NOMO-1 (cell line): ENCODE results near the gene PRDM5.
"Not testable (repeated sequence)": the region's sequence is repeated elsewhere in the genome, so short reads cannot be mapped to it uniquely, and the experiment has no call there.

Source experiments
- DNase-seq, 2 experiments: peaks; one replicate each; lab custom pipeline; 2025; ENCODE audit not compliant: unreplicated experiment in 2 of 2; lab: John Stamatoyannopoulos, UW

PRDM5 gene

GRCh38 chr4:120671538-120671937 is 251.0 kb downstream of the PRDM5 start:
- no peak for DNase-seq

- DNase-seq: peak in 1 of 2 experiments; percentile 11
These were observed 255.4 kb downstream of the PRDM5 start for GRCh38 chr4:120667102-120667501.

- no peak for DNase-seq
These were observed 257.7 kb downstream of the PRDM5 start for GRCh38 chr4:120664851-120665250.

GRCh38 chr4:120659616-120660170 is 262.8 kb downstream of the PRDM5 start:
- DNase-seq: no peak

GRCh38 chr4:120658772-120659171 is 263.8 kb downstream of the PRDM5 start:
- DNase-seq: peak; percentile 79 to 96

- DNase-seq: no peak
These were observed 268.5 kb downstream of the PRDM5 start for GRCh38 chr4:120653804-120654573.

- DNase-seq: not testable (repeated sequence)
These were observed 274.2 kb downstream of the PRDM5 start for GRCh38 chr4:120648336-120648735.
